ENCODE results near the gene PPP4R3C. TPM values are rescaled to one million over a fixed set of nuclear protein-coding genes. Genes with fewer than 3 reads are reported as not detected.

The PPP4R3C gene
- total and polyA plus RNA-seq, 2 of the 13 experiments (the other 11 are each of a cell fraction or from before 2014, with no cell fraction given): not detected

GRCh38 chrX:27446423-27446822, 16.7 kb downstream of the PPP4R3C start:
- Histone ChIP-seq H2AFZ (ENCODE audit: low read length) (no peak overlapping the region), H3K36me3 (replicated peaks in 1 of 2; ENCODE audit: control insufficient read depth in 1 of 2, insufficient read depth in 2 of 2, low read length in 2 of 2) (no peaks in the 10 kb centered on the region), H3K4me3 (replicated peaks in 1 of 3; ENCODE audit: insufficient read depth in 1 of 3, low read depth in 2 of 3, low read length in 3 of 3) (no peak overlapping the region), H3K9ac (ENCODE audit: insufficient read depth, low read depth, low read length) (peak overlapping the region; percentile 40; the same call in 1 of the 2 replicates), H3K4me1 (ENCODE audit: insufficient read depth, low read length) (peaks cover 56% of the 10 kb centered on the region), H3K9me3 (ENCODE audit: low read length) (no peaks in the 10 kb centered on the region), H4K20me1 (ENCODE audit: insufficient read depth, low read length) (no peaks in the 10 kb centered on the region), H3K27ac (ENCODE audit: extremely low read length, insufficient read depth, low read length) (peak overlapping the region; percentile 85), H3K4me2 (ENCODE audit: low read depth, low read length) (0 out of 2 replicates have a peak overlapping the region, but pooled peaks have one; percentile 38), H3K79me2 (ENCODE audit: insufficient read depth, low read length) (no peaks in the 10 kb centered on the region), H3K27me3 (ENCODE audit: control insufficient read depth in 1 of 2, insufficient read depth in 2 of 2, low read length in 2 of 2) (no peaks in the 10 kb centered on the region)
- ATAC-seq (peak; percentile 47), FAIRE-seq (no peak), DNase-seq (ENCODE audit: low spot score) (peak; percentile 49)
- intact Hi-C loops (cut with micrococcal nuclease; ENCODE audit: unreplicated experiment) (loop anchor here (5.0 to 10.0 kb wide), 2 partner anchors 49 to 98 kb away; no protein-coding TSS in a partner anchor), in situ Hi-C loops (cut with HindIII; ENCODE audit: extremely low pct_ligation_motif_present, low pct_unique_long_range_greater_than_20kb) (no loop called here)
- POLR2A ChIA-PET: no interaction called here
- no TSS peak for BruUV-seq (replicated peaks)
- WGBS (ENCODE audit: low lambda C conversion rate): 45% methylated on average over 1 of the region's 1 CpG
- CTCF ChIA-PET (ENCODE audit: low intra/inter-chr PET ratio, low total read pairs): no interaction called here
- TF ChIP-seq CEBPB (IDR thresholded peaks at IDR 0.05; ENCODE audit: borderline replicate concordance, low read depth, low read length) (0 out of 2 replicates have a peak, but pooled peaks have one; percentile 22), CEBPG (CRISPR knock-in tag; IDR thresholded peaks at IDR 0.05) (0 out of 2 replicates have a peak, but pooled peaks have one; percentile 28), SRF (IDR thresholded peaks at IDR 0.05; ENCODE audit: low read depth, low read length) (0 out of 2 replicates have a peak, but pooled peaks have one; percentile 36), ZBTB20 (CRISPR knock-in tag; IDR thresholded peaks at IDR 0.05; ENCODE audit: borderline replicate concordance, low read depth) (no peak), DMAP1 (CRISPR knock-in tag; IDR thresholded peaks at IDR 0.05) (no peak), NCOA2 (CRISPR knock-in tag; IDR thresholded peaks at IDR 0.05) (peak; percentile 36; the same call in 1 of the 2 replicates), FOSL2 (CRISPR knock-in tag; IDR thresholded peaks at IDR 0.05) (peak; percentile 72)

GRCh38 chrX:27445438-27445837, 17.7 kb downstream of the PPP4R3C start:
- ChIA-PET POLR2A (no interaction called here), CTCF (ENCODE audit: low intra/inter-chr PET ratio, low total read pairs) (no interaction called here)
- H3K27me3 ChIP-seq (ENCODE audit: control insufficient read depth in 1 of 2, insufficient read depth in 2 of 2, low read length in 2 of 2): no peaks in the 10 kb centered on the region
- H3K4me3 ChIP-seq (replicated peaks in 1 of 3; ENCODE audit: insufficient read depth in 1 of 3, low read depth in 2 of 3, low read length in 3 of 3): no peak overlapping the region
- FAIRE-seq (peak; percentile 98), DNase-seq (ENCODE audit: low spot score) (peak; percentile 93), ATAC-seq (peak; percentile 93)
- WGBS (ENCODE audit: low lambda C conversion rate): 0% methylated on average over 2 of the region's 2 CpGs
- no peaks in the 10 kb centered on the region for H3K9me3 ChIP-seq (ENCODE audit: low read length)
- peak overlapping the region; percentile 38 for H3K4me2 ChIP-seq (ENCODE audit: low read depth, low read length)
- peaks cover 46% of the 10 kb centered on the region for H3K4me1 ChIP-seq (ENCODE audit: insufficient read depth, low read length)
- peak overlapping the region; percentile 57 for H3K9ac ChIP-seq (ENCODE audit: insufficient read depth, low read depth, low read length)
- H3K36me3 ChIP-seq (replicated peaks in 1 of 2; ENCODE audit: control insufficient read depth in 1 of 2, insufficient read depth in 2 of 2, low read length in 2 of 2): no peaks in the 10 kb centered on the region
- no peak overlapping the region for H2AFZ ChIP-seq (ENCODE audit: low read length)
- in situ Hi-C loops (cut with HindIII; ENCODE audit: extremely low pct_ligation_motif_present, low pct_unique_long_range_greater_than_20kb) (no loop called here), intact Hi-C loops (cut with micrococcal nuclease; ENCODE audit: unreplicated experiment) (loop anchor here (5.0 to 10.0 kb wide), 2 partner anchors 48 to 99 kb away; no protein-coding TSS in a partner anchor)
- H3K79me2 ChIP-seq (ENCODE audit: insufficient read depth, low read length): no peaks in the 10 kb centered on the region
- BruUV-seq (replicated peaks): no TSS peak
- peak overlapping the region; percentile 85 for H3K27ac ChIP-seq (ENCODE audit: extremely low read length, insufficient read depth, low read length)
- no peaks in the 10 kb centered on the region for H4K20me1 ChIP-seq (ENCODE audit: insufficient read depth, low read length)
- TF ChIP-seq ZNF441 (CRISPR knock-in tag; IDR thresholded peaks at IDR 0.05; ENCODE audit: borderline replicate concordance) (no peak), GATA4 (IDR thresholded peaks at IDR 0.05; ENCODE audit: borderline replicate concordance, low read depth) (peak; percentile 76; the same call in 1 of the 2 replicates), ZNF12 (CRISPR knock-in tag; IDR thresholded peaks at IDR 0.05) (peak; percentile 69; the same call in 1 of the 2 replicates), ZMYM4 (CRISPR knock-in tag; IDR thresholded peaks at IDR 0.05) (peak; percentile 51), REL (CRISPR knock-in tag; conservative IDR thresholded peaks at IDR 0.05) (no peak), ZBTB1 (CRISPR knock-in tag; IDR thresholded peaks at IDR 0.05; ENCODE audit: borderline replicate concordance) (no peak), DPF2 (CRISPR knock-in tag; IDR thresholded peaks at IDR 0.05; ENCODE audit: borderline replicate concordance, low read depth) (peak; percentile 75), ZNF580 (CRISPR knock-in tag; IDR thresholded peaks at IDR 0.05; ENCODE audit: borderline replicate concordance, low read depth) (0 out of 2 replicates have a peak, but pooled peaks have one; percentile 13), FOXP4 (CRISPR knock-in tag; IDR thresholded peaks at IDR 0.05) (peak; percentile 74)

Measured in HepG2 (cell line).